ENCODE data around the gene PLEKHM3. TPM values are rescaled to one million over a fixed set of nuclear protein-coding genes. Genes with fewer than 3 reads are reported as not detected.
A peak's percentile ranks its signal among the peaks of the same experiment; 100 is the strongest.

Gene PLEKHM3
- total and polyA plus RNA-seq, 2 of the 13 experiments (the other 11 are each of a cell fraction or from before 2014, with no cell fraction given) = 4.5 to 4.7 TPM

DNA sequence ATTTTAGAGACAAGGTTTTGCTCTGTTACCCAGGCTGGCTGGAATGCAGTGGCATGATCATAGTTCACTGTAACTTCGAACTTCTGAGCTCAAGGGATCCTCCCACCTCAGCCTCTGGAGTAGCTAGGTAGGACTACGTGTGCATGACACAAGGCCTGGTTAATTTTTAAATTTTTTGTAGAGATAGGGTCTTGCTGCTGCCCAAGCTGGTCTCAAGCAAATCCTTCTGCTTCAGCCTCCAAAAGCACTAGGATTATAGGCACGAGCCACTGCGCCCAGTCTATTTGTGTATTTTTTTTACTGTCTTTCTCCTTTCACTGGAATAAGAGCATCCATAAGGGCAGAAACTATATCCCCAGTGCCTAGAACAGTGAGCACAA lies 89.3 kb downstream of the PLEKHM3 start (continued):
- TF ChIP-seq, protein P1, sequence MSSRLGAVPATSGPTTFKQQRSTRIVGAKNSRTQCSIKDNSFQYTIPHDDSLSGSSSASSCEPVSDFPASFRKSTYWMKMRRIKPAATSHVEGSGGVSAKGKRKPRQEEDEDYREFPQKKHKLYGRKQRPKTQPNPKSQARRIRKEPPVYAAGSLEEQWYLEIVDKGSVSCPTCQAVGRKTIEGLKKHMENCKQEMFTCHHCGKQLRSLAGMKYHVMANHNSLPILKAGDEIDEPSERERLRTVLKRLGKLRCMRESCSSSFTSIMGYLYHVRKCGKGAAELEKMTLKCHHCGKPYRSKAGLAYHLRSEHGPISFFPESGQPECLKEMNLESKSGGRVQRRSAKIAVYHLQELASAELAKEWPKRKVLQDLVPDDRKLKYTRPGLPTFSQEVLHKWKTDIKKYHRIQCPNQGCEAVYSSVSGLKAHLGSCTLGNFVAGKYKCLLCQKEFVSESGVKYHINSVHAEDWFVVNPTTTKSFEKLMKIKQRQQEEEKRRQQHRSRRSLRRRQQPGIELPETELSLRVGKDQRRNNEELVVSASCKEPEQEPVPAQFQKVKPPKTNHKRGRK (CRISPR knock-in tag; IDR thresholded peaks at IDR 0.05) = no peak
- TF ChIP-seq ZNF670 (CRISPR knock-in tag; IDR thresholded peaks at IDR 0.05; ENCODE audit: borderline replicate concordance) = no peak
- no peak for TF ChIP-seq ZNF563 (CRISPR knock-in tag; IDR thresholded peaks at IDR 0.05)
- TF ChIP-seq ZSCAN12 (CRISPR knock-in tag; IDR thresholded peaks at IDR 0.05) = no peak
- TF ChIP-seq, protein P2, sequence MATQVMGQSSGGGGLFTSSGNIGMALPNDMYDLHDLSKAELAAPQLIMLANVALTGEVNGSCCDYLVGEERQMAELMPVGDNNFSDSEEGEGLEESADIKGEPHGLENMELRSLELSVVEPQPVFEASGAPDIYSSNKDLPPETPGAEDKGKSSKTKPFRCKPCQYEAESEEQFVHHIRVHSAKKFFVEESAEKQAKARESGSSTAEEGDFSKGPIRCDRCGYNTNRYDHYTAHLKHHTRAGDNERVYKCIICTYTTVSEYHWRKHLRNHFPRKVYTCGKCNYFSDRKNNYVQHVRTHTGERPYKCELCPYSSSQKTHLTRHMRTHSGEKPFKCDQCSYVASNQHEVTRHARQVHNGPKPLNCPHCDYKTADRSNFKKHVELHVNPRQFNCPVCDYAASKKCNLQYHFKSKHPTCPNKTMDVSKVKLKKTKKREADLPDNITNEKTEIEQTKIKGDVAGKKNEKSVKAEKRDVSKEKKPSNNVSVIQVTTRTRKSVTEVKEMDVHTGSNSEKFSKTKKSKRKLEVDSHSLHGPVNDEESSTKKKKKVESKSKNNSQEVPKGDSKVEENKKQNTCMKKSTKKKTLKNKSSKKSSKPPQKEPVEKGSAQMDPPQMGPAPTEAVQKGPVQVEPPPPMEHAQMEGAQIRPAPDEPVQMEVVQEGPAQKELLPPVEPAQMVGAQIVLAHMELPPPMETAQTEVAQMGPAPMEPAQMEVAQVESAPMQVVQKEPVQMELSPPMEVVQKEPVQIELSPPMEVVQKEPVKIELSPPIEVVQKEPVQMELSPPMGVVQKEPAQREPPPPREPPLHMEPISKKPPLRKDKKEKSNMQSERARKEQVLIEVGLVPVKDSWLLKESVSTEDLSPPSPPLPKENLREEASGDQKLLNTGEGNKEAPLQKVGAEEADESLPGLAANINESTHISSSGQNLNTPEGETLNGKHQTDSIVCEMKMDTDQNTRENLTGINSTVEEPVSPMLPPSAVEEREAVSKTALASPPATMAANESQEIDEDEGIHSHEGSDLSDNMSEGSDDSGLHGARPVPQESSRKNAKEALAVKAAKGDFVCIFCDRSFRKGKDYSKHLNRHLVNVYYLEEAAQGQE (IDR thresholded peaks at IDR 0.05; ENCODE audit: borderline replicate concordance in 1 of 2, low read depth in 1 of 2, low read length in 2 of 2) = no peak; a peak in 1 of 4 replicates
- TF ChIP-seq STAT5B (CRISPR knock-in tag; IDR thresholded peaks at IDR 0.05) = no peak
- TF ChIP-seq PCBP2 (optimal IDR thresholded peaks at IDR 0.05; ENCODE audit: low read depth, low read length, poor library complexity, severe bottlenecking) = no peak
- TF ChIP-seq, protein P3, sequence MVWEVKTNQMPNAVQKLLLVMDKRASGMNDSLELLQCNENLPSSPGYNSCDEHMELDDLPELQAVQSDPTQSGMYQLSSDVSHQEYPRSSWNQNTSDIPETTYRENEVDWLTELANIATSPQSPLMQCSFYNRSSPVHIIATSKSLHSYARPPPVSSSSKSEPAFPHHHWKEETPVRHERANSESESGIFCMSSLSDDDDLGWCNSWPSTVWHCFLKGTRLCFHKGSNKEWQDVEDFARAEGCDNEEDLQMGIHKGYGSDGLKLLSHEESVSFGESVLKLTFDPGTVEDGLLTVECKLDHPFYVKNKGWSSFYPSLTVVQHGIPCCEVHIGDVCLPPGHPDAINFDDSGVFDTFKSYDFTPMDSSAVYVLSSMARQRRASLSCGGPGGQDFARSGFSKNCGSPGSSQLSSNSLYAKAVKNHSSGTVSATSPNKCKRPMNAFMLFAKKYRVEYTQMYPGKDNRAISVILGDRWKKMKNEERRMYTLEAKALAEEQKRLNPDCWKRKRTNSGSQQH (CRISPR knock-in tag; IDR thresholded peaks at IDR 0.05; ENCODE audit: low read depth) = no peak
- no peak for TF ChIP-seq ZNF7 (CRISPR knock-in tag; IDR thresholded peaks at IDR 0.05)
- no peak; the same call in 1 of the 2 replicates for TF ChIP-seq THAP11 (CRISPR knock-in tag; IDR thresholded peaks at IDR 0.05)
- 0 out of 2 replicates have a peak, but pooled peaks have one; percentile 34 for TF ChIP-seq BRCA1 (CRISPR knock-in tag; IDR thresholded peaks at IDR 0.05)
- TF ChIP-seq REXO4 (CRISPR knock-in tag; IDR thresholded peaks at IDR 0.05; ENCODE audit: borderline replicate concordance) = no peak
- TF ChIP-seq, protein P4, sequence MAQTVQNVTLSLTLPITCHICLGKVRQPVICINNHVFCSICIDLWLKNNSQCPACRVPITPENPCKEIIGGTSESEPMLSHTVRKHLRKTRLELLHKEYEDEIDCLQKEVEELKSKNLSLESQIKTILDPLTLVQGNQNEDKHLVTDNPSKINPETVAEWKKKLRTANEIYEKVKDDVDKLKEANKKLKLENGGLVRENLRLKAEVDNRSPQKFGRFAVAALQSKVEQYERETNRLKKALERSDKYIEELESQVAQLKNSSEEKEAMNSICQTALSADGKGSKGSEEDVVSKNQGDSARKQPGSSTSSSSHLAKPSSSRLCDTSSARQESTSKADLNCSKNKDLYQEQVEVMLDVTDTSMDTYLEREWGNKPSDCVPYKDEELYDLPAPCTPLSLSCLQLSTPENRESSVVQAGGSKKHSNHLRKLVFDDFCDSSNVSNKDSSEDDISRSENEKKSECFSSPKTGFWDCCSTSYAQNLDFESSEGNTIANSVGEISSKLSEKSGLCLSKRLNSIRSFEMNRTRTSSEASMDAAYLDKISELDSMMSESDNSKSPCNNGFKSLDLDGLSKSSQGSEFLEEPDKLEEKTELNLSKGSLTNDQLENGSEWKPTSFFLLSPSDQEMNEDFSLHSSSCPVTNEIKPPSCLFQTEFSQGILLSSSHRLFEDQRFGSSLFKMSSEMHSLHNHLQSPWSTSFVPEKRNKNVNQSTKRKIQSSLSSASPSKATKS (CRISPR knock-in tag; IDR thresholded peaks at IDR 0.05) = no peak
- TF ChIP-seq ZFP36L1 (CRISPR knock-in tag; IDR thresholded peaks at IDR 0.05) = no peak
- no peak for TF ChIP-seq NCOA5 (CRISPR knock-in tag; IDR thresholded peaks at IDR 0.05)
- no peak for TF ChIP-seq ZNF180 (CRISPR knock-in tag; IDR thresholded peaks at IDR 0.05; ENCODE audit: borderline replicate concordance, low read depth)
- TF ChIP-seq HNRNPUL1 (IDR thresholded peaks at IDR 0.05; ENCODE audit: low read depth, low read length) = no peak
- no peak for TF ChIP-seq SOX13 (IDR thresholded peaks at IDR 0.05)
- TF ChIP-seq SOX13 (CRISPR knock-in tag; conservative IDR thresholded peaks at IDR 0.05 in 1 of 2, IDR thresholded peaks at IDR 0.05 in 1 of 2) = peak in 1 of 2 experiments; percentile 72; a peak in 2 of 4 replicates
- TF ChIP-seq PAX8 (CRISPR knock-in tag; IDR thresholded peaks at IDR 0.05; ENCODE audit: borderline replicate concordance) = no peak
- TF ChIP-seq MTA1 (CRISPR knock-in tag; IDR thresholded peaks at IDR 0.05; ENCODE audit: borderline replicate concordance) = no peak
- TF ChIP-seq ZNF850 (CRISPR knock-in tag; conservative IDR thresholded peaks at IDR 0.05) = no peak

Data from HepG2 (cell line).